Hepatocyte (in vitro differentiated cells): ENCODE measurements around the gene CHST11.

Source experiments
- EZH2 ChIP-seq: fragments of 200-600 bp; sonication (generic); IDR thresholded peaks from 2 replicates; pipeline ENCODE4 v1.6.1; 2016; ENCODE audit warnings: antibody characterized with exemption, mild to moderate bottlenecking, borderline replicate concordance
- TF ChIP-seq, protein P1 (sequence below): fragments of 200-600 bp; sonication (generic); IDR thresholded peaks from 2 replicates; pipeline ENCODE4 v1.5.1; 2016; ENCODE audit warnings: antibody characterized with exemption, mild to moderate bottlenecking; ENCODE audit not compliant: poor library complexity

DNA sequence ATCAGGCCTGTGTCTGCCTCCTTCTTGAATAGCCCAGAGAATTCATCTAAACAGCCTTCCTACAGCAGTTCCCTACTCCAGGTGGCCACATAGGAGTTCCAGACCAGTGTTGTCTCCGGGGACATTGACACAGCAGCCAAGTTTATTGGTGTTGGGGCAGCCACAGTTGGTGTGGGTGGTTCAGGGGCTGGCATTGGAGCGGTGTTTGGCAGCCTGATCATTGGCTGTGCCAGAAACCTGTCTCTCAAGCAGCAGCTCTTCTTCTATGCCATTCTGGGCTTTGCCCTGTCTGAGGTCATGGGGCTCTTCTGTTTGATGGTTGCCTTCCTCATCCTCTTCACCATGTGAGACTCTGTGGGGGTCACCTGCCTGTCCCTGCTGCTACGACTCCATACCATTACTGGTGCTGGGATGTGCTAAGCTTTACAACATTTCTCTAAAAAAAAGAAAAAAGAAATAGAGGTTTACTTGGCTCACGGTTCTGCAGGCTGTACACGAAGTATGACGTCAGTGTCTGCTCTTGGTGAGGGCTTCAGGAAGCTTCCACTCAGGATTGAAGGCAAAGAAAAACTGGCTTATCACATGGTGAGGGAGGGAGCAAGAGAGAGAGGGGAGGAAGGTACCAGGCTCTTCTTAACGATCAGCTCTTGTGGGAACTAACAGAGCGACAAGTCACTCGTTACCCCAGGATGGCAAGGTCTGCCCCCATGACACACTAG is 57.5 kb downstream of the CHST11 start:
- TF ChIP-seq EZH2 = no peak
- TF ChIP-seq, protein P1, sequence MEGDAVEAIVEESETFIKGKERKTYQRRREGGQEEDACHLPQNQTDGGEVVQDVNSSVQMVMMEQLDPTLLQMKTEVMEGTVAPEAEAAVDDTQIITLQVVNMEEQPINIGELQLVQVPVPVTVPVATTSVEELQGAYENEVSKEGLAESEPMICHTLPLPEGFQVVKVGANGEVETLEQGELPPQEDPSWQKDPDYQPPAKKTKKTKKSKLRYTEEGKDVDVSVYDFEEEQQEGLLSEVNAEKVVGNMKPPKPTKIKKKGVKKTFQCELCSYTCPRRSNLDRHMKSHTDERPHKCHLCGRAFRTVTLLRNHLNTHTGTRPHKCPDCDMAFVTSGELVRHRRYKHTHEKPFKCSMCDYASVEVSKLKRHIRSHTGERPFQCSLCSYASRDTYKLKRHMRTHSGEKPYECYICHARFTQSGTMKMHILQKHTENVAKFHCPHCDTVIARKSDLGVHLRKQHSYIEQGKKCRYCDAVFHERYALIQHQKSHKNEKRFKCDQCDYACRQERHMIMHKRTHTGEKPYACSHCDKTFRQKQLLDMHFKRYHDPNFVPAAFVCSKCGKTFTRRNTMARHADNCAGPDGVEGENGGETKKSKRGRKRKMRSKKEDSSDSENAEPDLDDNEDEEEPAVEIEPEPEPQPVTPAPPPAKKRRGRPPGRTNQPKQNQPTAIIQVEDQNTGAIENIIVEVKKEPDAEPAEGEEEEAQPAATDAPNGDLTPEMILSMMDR = no peak
